ENCODE data around the gene PDCD6IP.
"Not testable (repeated sequence)": the region's sequence is repeated elsewhere in the genome, so short reads cannot be mapped to it uniquely, and the experiment has no call there.

PDCD6IP gene

GRCh38 chr3:33839283-33839682, 40.9 kb downstream of the PDCD6IP start:
- DNase-seq (ENCODE audit: extremely low read depth in 1 of 2, low read depth in 1 of 2) = no peak

- no peak for DNase-seq (ENCODE audit: extremely low read depth in 1 of 2, low read depth in 1 of 2)
Observed at GRCh38 chr3:33840179-33840578, 41.7 kb downstream of the PDCD6IP start.

- DNase-seq (ENCODE audit: extremely low read depth in 1 of 2, low read depth in 1 of 2) = no peak
Observed at GRCh38 chr3:33848624-33849347, 50.4 kb downstream of the PDCD6IP start.

GRCh38 chr3:33850599-33850998, 52.2 kb downstream of the PDCD6IP start:
- not testable (repeated sequence) for DNase-seq (ENCODE audit: extremely low read depth in 1 of 2, low read depth in 1 of 2)

- not testable (repeated sequence) for DNase-seq (ENCODE audit: extremely low read depth in 1 of 2, low read depth in 1 of 2)
Observed at GRCh38 chr3:33855407-33855806, 57.0 kb downstream of the PDCD6IP start.

- DNase-seq (ENCODE audit: extremely low read depth in 1 of 2, low read depth in 1 of 2) = no peak
Observed at GRCh38 chr3:33855884-33856546, 57.6 kb downstream of the PDCD6IP start.

GRCh38 chr3:33857701-33858100, 59.3 kb downstream of the PDCD6IP start:
- not testable (repeated sequence) for DNase-seq (ENCODE audit: extremely low read depth in 1 of 2, low read depth in 1 of 2)

- no peak for DNase-seq (ENCODE audit: extremely low read depth in 1 of 2, low read depth in 1 of 2)
Observed at GRCh38 chr3:33858131-33858530, 59.7 kb downstream of the PDCD6IP start.

- DNase-seq (ENCODE audit: extremely low read depth in 1 of 2, low read depth in 1 of 2) = no peak
Observed at GRCh38 chr3:33860373-33861050, 62.1 kb downstream of the PDCD6IP start.

- DNase-seq (ENCODE audit: extremely low read depth in 1 of 2, low read depth in 1 of 2) = no peak
Observed at GRCh38 chr3:33865133-33865532, 66.7 kb downstream of the PDCD6IP start.

- no peak for DNase-seq (ENCODE audit: extremely low read depth in 1 of 2, low read depth in 1 of 2)
Observed at GRCh38 chr3:33868309-33868708, 69.9 kb downstream of the PDCD6IP start.

- no peak for DNase-seq (ENCODE audit: extremely low read depth in 1 of 2, low read depth in 1 of 2)
Observed at GRCh38 chr3:33869977-33870376, 71.5 kb downstream of the PDCD6IP start.

- no peak for DNase-seq (ENCODE audit: extremely low read depth in 1 of 2, low read depth in 1 of 2)
Observed at GRCh38 chr3:33874815-33875214, 76.4 kb downstream of the PDCD6IP start.

GRCh38 chr3:33875680-33876079, 77.2 kb downstream of the PDCD6IP start:
- no peak for DNase-seq (ENCODE audit: extremely low read depth in 1 of 2, low read depth in 1 of 2)

- no peak for DNase-seq (ENCODE audit: extremely low read depth in 1 of 2, low read depth in 1 of 2)
Observed at GRCh38 chr3:33877187-33877586, 78.8 kb downstream of the PDCD6IP start.

GRCh38 chr3:33879540-33879939, 81.1 kb downstream of the PDCD6IP start:
- no peak for DNase-seq (ENCODE audit: extremely low read depth in 1 of 2, low read depth in 1 of 2)

GRCh38 chr3:33881156-33882064, 83.0 kb downstream of the PDCD6IP start:
- DNase-seq (ENCODE audit: extremely low read depth in 1 of 2, low read depth in 1 of 2) = no peak

- DNase-seq (ENCODE audit: extremely low read depth in 1 of 2, low read depth in 1 of 2) = no peak
Observed at GRCh38 chr3:33882296-33882695, 83.9 kb downstream of the PDCD6IP start.

- DNase-seq (ENCODE audit: extremely low read depth in 1 of 2, low read depth in 1 of 2) = no peak
Observed at GRCh38 chr3:33883538-33883950, 85.1 kb downstream of the PDCD6IP start.

GRCh38 chr3:33883951-33884561, 85.6 kb downstream of the PDCD6IP start:
- no peak for DNase-seq (ENCODE audit: extremely low read depth in 1 of 2, low read depth in 1 of 2)
